Neural cell (in vitro differentiated cells): Measurements from ENCODE around the gene TNNT2. TPM values are rescaled to one million over a fixed set of nuclear protein-coding genes. Genes with fewer than 3 reads are reported as not detected.

Experiments used
- H2AFZ ChIP-seq: fragments of 200-600, 300-800 bp; sonication (generic), shearing (Covaris generic); 2 replicates; pipeline ENCODE4 v1.6.0; 2014; ENCODE audit warnings: low read depth, mild to moderate bottlenecking, antibody characterized with exemption, low read length, moderate library complexity
- H3F3A ChIP-seq: fragments of 200-600 bp; shearing (Covaris generic); 2 replicates; pipeline ENCODE4 v1.6.1; 2016; ENCODE audit warnings: mild to moderate bottlenecking, moderate library complexity, mixed read lengths, antibody characterized with exemption, low read length; ENCODE audit not compliant: insufficient read depth, poor library complexity, severe bottlenecking
- H3K27ac ChIP-seq: fragments of 200-600, 300-800 bp; sonication (generic), shearing (Covaris generic); 2 replicates; pipeline ENCODE4 v1.5.1; 2014; ENCODE audit warnings: mild to moderate bottlenecking, low read length, moderate library complexity
- H3K27me3 ChIP-seq: fragments of 300-800, 200-600 bp; sonication (generic), shearing (Covaris generic); 2 replicates; pipeline ENCODE4 v1.6.0; 2014; ENCODE audit warnings: mild to moderate bottlenecking, low read depth, low read length, moderate library complexity; ENCODE audit not compliant: insufficient read depth
- H3K36me3 ChIP-seq: fragments of 300-800, 200-600 bp; sonication (generic), shearing (Covaris generic); 2 replicates; pipeline ENCODE4 v1.5.1; 2014; ENCODE audit warnings: mild to moderate bottlenecking, antibody characterized with exemption, low read length, moderate library complexity; ENCODE audit not compliant: insufficient read depth
- H3K4me2 ChIP-seq: fragments of 300-800, 200-600 bp; sonication (generic), shearing (Covaris generic); 2 replicates; pipeline ENCODE4 v1.6.0; 2014; ENCODE audit warnings: mild to moderate bottlenecking, low read length
- H3K4me3 ChIP-seq: fragments of 300-800, 200-600 bp; sonication (generic), shearing (Covaris generic); 2 replicates; pipeline ENCODE4 v1.5.1; 2014; ENCODE audit warnings: mild to moderate bottlenecking, low read length, moderate library complexity
- H3K79me2 ChIP-seq: fragments of 200-600 bp; shearing (Covaris generic); replicated peaks from 2 replicates; pipeline ENCODE4 v1.6.0; 2014; ENCODE audit warnings: mild to moderate bottlenecking, low read length, moderate library complexity; ENCODE audit not compliant: insufficient read depth
- H3K9ac ChIP-seq: fragments of 300-800, 200-600 bp; sonication (generic), shearing (Covaris generic); 2 replicates; pipeline ENCODE4 v1.6.1; 2016; ENCODE audit warnings: mild to moderate bottlenecking, low read length, mixed read lengths
- H3K9me2 ChIP-seq: fragments of 200-600 bp; shearing (Covaris generic); 2 replicates; pipeline ENCODE4 v1.6.1; 2016; ENCODE audit warnings: mild to moderate bottlenecking, low read length, mixed read lengths; ENCODE audit not compliant: insufficient read depth
- H3K9me3 ChIP-seq: fragments of 200-600, 300-800 bp; sonication (generic), shearing (Covaris generic); 2 replicates; pipeline ENCODE4 v1.6.1; 2016; ENCODE audit warnings: mild to moderate bottlenecking, mixed run types, low read length, moderate library complexity, mixed read lengths
- H4K20me1 ChIP-seq: fragments of 200-600 bp; shearing (Covaris generic); 2 replicates; pipeline ENCODE4 v1.6.1; 2016; ENCODE audit warnings: mild to moderate bottlenecking, mixed run types; ENCODE audit not compliant: insufficient read depth
- CTCF ChIP-seq: fragments of 450-650 bp; IDR thresholded peaks from 2 replicates; pipeline ENCODE4 v1.5.1; 2014; ENCODE audit warnings: antibody characterized with exemption, mild to moderate bottlenecking, moderate library complexity; ENCODE audit not compliant: poor library complexity, severe bottlenecking
- EP300 ChIP-seq: fragments of 450-650 bp; conservative IDR thresholded peaks from 2 replicates; pipeline ENCODE4 v1.6.1; 2014; ENCODE audit warnings: antibody characterized with exemption, mild to moderate bottlenecking, moderate library complexity; ENCODE audit not compliant: poor library complexity, severe bottlenecking
- EZH2 ChIP-seq: fragments of 200-600, 300-800 bp; shearing (Covaris generic), sonication (generic); IDR thresholded peaks from 2 replicates; pipeline ENCODE4 v1.6.1; 2014; ENCODE audit warnings: antibody characterized with exemption, low read length, borderline replicate concordance, mild to moderate bottlenecking; ENCODE audit not compliant: insufficient read depth, poor library complexity, severe bottlenecking
- MXI1 ChIP-seq: fragments of 450-650 bp; conservative IDR thresholded peaks from 2 replicates; pipeline ENCODE4 v1.6.1; 2014; ENCODE audit warnings: antibody characterized with exemption, mild to moderate bottlenecking; ENCODE audit not compliant: poor library complexity, severe bottlenecking
- POLR2AphosphoS5 ChIP-seq: IDR thresholded peaks from 2 replicates; pipeline ENCODE4 v1.6.1; 2012
- RAD21 ChIP-seq: fragments of 450-650 bp; conservative IDR thresholded peaks from 2 replicates; pipeline ENCODE4 v1.6.1; 2014; ENCODE audit warnings: antibody characterized with exemption, mild to moderate bottlenecking, moderate library complexity
- REST ChIP-seq: IDR thresholded peaks from 2 replicates; pipeline ENCODE4 v1.6.1; 2012; ENCODE audit warnings: borderline replicate concordance
- SMC3 ChIP-seq: fragments of 450-650 bp; conservative IDR thresholded peaks from 2 replicates; pipeline ENCODE4 v1.6.1; 2014; ENCODE audit warnings: antibody characterized with exemption, mild to moderate bottlenecking, moderate library complexity; ENCODE audit not compliant: poor library complexity
- TAF1 ChIP-seq: IDR thresholded peaks from 2 replicates; pipeline ENCODE4 v1.6.1; 2012; ENCODE audit warnings: low read depth
- polyA plus RNA-seq: library from polyadenylated mRNA; depleted of rRNA; stranded (reverse); fragments of >200 nt; gene quantifications from 2 replicates; pipeline ENCODE4 v1.2.3, GENCODE V29; 2014

Gene TNNT2
- polyA plus RNA-seq, 1 donor from 2014 or later: not detected

DNA sequence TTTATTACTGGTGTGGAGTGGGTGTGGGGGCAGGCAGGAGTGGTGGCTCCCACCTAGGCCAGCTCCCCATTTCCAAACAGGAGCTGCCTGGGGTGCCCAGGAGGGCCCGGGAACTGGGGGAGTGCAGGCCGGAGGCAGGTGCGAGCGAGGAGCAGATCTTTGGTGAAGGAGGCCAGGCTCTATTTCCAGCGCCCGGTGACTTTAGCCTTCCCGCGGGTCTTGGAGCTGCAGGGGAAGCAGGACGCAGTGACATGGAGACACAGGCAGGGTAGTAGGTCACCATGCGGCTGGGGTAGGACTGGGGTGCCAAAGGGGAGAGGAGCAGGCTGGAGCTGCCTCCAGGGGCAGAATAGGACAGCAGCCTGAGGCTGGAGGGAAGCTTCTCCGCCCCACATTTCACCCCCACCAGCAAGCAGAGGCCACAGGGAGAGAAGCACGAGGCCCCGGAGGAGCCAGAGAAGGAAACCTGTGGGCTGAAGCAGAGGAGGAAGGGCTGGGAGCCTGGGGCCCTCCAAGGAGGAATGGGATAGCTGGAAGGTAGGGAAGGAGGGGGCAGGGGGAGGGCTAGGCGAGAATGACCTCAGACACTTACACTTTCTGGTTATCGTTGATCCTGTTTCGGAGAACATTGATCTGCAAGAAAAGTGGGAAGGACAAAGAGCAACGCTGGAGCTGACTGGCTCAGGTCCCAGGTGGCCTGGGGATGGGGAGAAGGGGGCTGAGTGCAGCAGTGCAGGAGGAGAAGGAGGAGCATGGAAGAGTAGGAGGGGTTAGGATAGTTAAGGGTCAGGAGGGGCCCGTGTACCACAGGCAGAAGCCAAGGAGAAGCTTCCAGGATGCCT is 18.2 kb downstream of the TNNT2 start:
- Histone ChIP-seq H3K27me3 (no peaks in the 10 kb centered on the region), H2AFZ (no peak overlapping the region), H3K4me2 (no peak overlapping the region), H3F3A (no peaks in the 10 kb centered on the region), H3K27ac (no peak overlapping the region), H3K79me2 (no peaks in the 10 kb centered on the region), H3K36me3 (no peaks in the 10 kb centered on the region), H3K9ac (no peak overlapping the region), H3K9me3 (no peaks in the 10 kb centered on the region), H3K9me2 (no peaks in the 10 kb centered on the region), H3K4me3 (no peak overlapping the region), H4K20me1 (no peaks in the 10 kb centered on the region)
- TF ChIP-seq EZH2 (no peak), EP300 (no peak), TAF1 (no peak)

GRCh38 chr1:201358596-201358995 is 18.9 kb downstream of the TNNT2 start:
- Histone ChIP-seq H4K20me1 (no peaks in the 10 kb centered on the region), H3K27me3 (no peaks in the 10 kb centered on the region), H3K9ac (no peak overlapping the region), H3K4me2 (no peak overlapping the region), H3K9me2 (no peaks in the 10 kb centered on the region), H3K4me3 (no peak overlapping the region), H3F3A (no peaks in the 10 kb centered on the region), H3K79me2 (no peaks in the 10 kb centered on the region), H3K36me3 (no peaks in the 10 kb centered on the region), H2AFZ (no peak overlapping the region), H3K27ac (no peak overlapping the region), H3K9me3 (no peaks in the 10 kb centered on the region)
- TF ChIP-seq TAF1 (no peak), EP300 (no peak), POLR2AphosphoS5 (no peak), CTCF (no peak), EZH2 (no peak), RAD21 (no peak)

DNA sequence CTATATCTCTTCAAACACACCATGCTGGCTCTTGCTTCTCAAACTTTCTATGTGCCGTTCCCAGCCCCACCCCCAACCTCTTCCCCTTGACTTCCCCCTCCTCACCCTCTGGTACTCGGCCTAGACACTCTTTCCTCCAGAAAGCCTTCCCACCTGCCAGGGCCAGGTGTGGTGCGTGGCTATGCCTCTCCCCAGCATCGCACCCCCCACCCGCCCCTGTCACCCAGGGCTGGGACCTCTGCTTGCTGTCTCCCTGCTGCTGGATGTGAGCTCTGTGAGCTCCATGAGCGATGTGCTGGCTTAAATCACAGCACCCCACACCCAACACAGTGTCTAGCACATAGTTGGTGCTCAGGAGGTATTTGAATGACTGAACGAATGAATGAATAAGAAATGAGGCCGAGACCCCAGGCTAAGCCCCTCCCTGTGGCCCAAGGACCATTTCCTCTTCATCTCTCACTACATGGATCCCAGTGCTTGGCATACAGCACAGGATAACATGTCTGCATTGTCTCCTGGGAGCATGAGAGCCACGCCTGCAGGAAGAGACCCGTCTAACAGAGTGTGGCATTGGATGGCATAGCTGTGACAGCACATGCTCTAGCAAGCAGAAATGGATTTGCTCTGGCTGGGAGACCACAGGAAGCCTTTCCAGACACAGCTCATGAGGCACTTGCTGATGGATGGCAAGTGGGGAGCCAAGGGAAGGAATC is 19.7 kb downstream of the TNNT2 start:
- Histone ChIP-seq H3K79me2 (no peaks in the 10 kb centered on the region), H3K27me3 (no peaks in the 10 kb centered on the region), H4K20me1 (no peaks in the 10 kb centered on the region), H3K4me2 (no peak overlapping the region), H3K9me2 (no peaks in the 10 kb centered on the region), H3K27ac (no peak overlapping the region), H3F3A (no peaks in the 10 kb centered on the region), H3K9ac (no peak overlapping the region), H3K36me3 (no peaks in the 10 kb centered on the region), H2AFZ (no peak overlapping the region), H3K4me3 (no peak overlapping the region), H3K9me3 (no peaks in the 10 kb centered on the region)
- TF ChIP-seq EZH2 (no peak), MXI1 (no peak), EP300 (no peak), RAD21 (no peak), SMC3 (no peak), TAF1 (no peak), REST (no peak)
